HG03342 (cell line): Measurements from ENCODE around the gene LGALS16.
"Not testable (repeated sequence)": the region's sequence is repeated elsewhere in the genome, so short reads cannot be mapped to it uniquely, and the experiment has no call there.

Experiments
- ATAC-seq: cut with Tn5 transposase; IDR thresholded peaks from one replicate; pipeline ENCODE4 v1.9.1; 2021; ENCODE audit warnings: mild to moderate bottlenecking, moderate library complexity; ENCODE audit not compliant: unreplicated experiment

The LGALS16 gene

DNA sequence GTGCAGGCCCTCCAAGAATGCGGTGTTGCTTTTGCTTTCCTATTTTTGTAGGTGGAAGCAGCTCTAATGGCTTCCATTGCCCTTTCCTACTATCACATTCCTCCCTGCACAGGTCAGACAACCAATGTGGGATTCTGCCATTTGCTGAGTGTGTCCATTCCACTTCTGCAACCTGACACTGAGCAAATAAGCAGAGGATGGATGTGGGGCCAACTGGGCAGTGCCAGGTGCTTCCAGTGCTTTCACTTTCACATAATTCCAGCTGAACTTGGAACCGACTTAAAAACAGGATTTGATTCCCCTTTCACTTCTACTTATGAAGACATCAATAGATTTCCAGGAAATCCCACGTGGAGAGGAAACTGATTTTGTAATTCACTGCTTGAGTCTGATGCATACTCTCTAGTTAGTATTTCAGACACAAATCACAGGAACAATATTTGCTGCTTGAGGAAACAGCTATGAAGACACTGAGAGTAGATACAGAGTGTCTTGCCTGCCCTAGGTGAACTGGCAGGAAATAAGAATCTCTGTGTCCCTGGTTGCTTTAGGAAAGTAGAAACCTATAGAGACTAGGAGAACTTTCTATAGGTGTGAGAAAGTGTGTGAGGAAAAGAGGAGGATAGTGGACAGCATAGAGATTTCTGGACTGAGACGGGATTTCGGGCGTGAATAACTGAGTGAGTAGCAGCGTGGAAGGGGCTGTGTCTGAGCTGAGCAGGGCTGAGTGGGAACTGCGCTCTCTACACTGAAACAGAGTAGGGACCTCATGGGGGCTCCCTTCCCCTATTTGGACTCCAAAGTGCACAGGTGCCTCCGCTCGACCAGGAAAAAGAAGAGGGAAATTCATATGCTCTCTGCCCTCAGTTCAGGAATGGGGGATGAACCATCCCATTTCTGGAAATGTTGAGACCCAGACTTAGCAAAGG lies 22.5 kb downstream of the LGALS16 start:
- no peak for ATAC-seq

DNA sequence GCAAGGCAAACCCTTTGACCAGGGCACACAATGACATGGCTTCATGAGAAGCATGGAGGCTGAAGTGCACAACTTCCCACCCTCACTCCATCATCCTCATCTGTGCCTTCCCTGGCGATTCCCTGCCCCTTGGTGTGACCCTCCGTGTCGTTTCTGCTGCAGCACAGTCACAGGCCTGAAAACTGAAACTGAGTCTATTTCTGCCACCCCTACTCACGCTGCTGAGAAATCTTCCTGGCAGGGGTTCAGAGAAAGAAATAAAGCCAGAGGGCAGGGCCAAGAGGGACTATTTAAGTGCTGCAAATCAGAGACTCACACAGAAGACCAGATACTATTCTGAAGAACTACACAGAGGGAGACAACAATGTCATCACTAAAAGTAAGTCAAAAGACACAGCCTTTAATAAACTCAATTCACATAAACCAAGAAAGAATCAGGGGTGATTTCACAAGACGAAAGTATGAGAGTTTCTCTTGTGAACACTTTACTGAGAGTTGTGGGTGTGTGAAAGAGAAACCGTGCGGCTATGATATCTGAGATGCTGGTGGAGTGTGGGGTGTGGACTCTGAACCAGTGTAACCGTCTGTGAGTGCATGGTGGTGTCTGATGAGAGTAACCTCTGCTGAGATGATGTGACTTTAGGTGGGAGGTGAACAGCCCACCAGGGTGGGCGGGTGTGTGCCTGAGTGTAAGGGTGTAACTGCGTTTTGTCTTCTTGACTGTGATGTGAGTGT lies 23.5 kb downstream of the LGALS16 start:
- peak; percentile 59 for ATAC-seq

DNA sequence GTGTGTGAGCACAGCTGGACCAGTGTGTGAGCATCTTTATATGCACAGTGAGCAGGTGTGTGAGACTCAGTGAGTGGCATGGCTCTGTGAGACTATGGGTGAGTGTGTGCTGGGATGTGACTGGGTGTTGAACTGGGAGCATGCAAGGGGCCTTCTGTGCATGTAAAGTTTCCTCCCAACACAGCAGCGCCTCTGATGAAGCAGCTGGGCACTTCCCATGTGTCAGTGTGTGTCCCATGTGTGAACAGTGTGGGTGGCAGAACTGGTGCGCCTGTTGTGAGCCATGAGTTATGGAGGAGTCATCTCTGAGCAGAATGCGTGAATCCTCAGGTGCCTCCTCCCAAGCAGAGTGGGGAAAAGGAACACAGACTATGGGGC lies 24.1 kb downstream of the LGALS16 start:
- no peak for ATAC-seq

DNA sequence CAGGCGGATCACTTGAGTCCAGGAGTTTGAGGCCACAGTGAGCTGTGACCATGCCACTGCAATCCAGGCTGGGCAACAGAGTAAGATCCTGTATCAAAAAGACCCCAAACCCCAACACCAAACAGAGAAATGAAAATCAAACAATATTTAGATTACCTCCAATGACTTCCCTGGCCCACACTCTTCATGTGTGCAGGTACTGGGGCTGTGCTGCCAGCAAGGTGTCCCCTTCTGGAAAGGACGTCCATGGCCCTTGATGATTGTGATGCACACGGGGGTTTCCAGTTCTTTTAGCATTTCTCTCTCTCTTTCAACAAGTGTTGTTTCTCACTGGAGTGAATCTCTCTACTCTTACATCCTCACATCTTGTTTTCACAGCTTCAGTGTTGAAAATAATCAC lies 24.9 kb downstream of the LGALS16 start:
- no peak for ATAC-seq

DNA sequence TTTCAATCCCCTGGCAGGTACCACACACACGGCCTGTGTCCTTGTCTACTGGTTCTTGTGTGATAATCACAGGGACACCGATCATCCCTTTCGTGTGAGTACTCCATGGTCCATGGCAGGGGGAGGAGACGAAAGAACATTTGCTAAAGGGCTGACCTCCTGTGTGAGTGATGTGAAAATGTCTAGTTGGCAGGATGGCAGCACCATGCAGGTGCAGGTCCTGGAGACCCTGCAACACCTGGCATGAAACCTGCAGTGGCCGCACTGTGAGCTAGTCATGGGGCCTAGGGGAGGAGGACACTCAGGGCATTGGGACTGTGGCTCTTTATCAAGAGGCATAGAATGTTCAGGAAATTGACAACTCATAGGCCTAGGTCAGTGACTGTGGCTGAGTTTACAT lies 25.7 kb downstream of the LGALS16 start:
- no peak for ATAC-seq

DNA sequence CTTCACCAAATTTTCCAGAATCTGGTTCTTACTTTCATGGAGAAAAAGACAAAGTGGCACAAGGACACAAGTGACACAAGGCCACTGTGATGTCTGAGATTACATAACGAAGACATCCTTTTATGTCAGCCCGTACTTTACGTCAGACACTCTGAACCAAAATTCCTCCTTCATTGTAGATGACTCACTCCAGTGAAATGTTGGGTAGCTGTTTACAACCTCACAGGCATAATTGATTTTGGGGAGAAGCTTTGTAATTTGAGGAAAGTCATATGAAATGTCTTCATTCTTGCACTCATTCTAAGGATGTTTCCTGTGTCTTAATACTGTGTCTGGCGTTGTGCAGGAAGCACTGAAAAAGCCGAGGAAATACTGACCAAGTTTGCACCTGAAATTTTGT lies 28.6 kb downstream of the LGALS16 start:
- ATAC-seq: no peak

DNA sequence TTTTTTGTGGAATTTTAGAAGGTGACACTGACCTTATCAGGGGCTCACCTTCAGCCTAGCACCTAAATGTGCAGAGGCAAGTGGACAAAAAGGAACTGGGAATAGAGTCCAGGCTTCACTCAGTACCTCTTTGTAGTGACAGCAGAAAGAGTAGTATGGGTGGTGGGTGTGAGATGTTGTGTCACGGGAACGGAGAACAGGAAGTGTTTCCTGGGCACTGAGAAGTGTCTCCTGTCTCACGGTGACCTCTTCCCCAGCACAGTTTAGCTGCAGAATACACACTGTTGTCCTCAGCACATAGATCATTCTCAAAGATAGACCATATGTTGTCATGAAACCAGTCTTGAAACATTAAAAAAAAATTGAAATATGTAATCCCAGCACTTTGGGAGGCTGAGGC lies 31.0 kb downstream of the LGALS16 start:
- no peak for ATAC-seq

DNA sequence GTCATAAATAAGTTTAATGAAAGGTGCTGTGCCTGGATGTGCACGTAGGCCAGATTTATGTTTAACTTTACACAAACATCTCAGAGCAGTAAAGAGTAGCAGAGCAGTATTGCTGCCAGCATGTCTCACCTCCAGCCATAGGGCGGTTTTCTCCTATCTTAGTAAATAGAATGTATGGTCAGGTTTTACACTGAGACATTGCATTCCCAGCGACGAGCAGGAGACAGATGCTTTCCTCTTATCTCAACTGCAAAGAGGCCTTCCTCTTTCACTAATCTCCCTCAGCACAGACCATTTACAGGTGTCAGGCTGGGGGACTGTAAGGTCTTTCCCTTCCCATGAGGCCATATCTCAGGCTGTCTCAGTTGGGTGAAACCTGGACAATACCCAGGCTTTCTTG lies 32.9 kb downstream of the LGALS16 start:
- not testable (repeated sequence) for ATAC-seq

DNA sequence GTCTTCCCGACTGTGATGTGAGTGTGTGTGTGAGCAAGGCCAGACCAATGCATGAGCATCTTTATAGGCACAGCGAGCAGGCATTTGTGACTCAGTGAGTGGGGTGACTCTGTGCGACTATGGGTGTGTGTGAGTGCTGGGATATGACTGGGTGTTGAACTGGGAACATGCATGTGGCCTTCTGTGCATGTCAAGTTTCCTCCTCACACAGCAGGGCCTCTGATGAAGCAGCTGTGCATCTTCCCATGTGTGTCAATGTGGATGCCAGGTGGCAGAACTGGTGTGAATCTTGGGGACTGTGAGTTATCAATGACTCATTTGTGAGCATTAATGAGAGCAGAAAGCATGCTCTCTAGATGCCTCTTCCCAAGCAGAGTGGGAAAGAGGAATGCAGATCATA lies 36.5 kb downstream of the LGALS16 start:
- ATAC-seq: no peak

DNA sequence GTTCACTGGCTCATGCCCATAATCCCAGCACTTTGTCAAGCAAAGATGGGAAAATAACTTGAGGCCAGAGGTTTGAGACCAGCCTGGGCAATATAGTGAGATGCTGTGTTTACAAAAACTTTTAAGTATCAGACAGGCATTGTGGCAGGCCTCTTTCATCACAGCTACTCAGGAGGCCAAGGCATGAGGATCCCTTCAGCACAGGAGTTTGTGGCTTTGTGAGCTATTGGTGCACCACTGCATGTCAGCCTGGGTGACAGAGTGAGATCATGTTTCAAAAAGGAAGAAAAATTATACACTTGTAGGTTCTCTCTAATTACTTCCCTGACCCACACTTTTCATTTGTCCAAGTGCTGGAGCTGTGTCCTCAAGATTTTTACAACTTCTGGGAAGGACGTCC lies 37.1 kb downstream of the LGALS16 start:
- no peak for ATAC-seq

DNA sequence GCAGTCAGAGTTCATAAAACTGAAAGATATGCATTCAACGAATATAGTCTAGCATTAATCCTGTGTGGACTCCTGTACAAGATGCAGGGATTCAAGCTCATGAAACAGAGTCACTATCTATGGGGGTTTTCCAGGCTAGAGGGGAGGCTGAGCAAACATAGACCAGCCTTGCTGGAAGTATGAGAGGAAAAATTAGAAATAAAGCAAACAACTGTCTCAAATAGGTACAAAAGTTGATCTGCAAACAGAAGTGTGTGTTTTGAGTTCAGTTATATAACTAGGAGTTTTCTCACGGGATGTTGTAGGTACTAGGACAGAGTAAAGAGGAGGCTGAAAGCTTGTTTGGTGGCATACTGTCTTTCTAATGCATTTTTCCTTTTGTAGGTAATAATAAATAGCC lies 40.0 kb downstream of the LGALS16 start:
- no peak for ATAC-seq

DNA sequence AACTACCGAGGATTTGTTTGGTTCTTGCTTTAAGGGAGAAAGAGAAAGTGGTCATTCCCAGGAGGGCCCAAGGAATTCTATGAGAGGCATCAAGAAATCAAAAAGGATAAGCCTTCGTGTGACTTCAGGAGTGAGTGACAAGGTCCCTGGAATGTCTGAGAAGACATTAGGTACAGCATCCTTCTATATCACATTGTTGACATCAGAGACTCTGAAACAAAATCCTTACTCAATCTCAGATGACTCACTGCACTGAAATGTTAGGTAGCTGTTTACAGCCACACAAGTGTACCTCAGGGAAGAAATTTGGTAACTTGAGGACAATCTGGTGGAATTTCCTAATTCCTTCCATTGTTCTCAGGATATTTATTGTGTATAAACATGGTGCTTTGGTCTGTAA lies 40.7 kb downstream of the LGALS16 start:
- no peak for ATAC-seq

DNA sequence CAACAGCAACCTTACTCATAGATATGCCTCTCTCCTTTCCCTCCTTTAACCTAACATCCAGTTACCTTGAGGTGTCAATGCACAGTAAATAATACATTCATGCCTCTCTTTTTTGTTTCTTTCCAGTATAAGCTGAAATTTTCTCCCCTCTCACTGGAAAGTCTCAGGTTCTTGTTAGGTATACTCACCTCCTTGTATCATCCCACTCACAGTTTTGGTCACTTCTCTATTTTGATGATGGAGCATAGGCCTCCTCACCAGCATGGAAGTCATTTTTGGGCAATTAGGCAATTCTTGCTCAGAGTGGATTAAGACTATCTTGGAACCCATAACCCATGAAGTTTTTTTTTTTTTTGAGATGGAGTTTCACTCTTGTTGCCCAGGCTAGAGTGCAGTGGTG lies 42.8 kb downstream of the LGALS16 start:
- ATAC-seq: no peak

DNA sequence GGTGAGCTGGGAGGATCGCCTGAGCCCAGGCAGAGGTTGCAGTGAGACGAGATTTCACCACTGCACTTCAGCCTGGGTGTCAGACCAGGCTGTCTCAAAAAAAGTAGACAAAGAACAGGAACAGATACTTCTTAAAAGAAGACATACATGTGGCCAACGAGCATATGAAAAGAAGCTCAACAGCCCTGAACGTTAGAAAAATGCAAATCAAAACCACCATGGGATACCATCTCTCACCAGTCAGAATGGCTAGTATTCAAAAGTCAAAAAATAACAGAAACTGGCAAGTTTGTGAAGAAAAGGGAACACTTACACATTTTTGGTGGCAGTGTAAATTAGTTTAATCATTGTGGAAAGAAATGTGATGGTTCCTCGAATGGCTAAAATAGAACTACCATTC lies 45.6 kb downstream of the LGALS16 start:
- no peak for ATAC-seq

DNA sequence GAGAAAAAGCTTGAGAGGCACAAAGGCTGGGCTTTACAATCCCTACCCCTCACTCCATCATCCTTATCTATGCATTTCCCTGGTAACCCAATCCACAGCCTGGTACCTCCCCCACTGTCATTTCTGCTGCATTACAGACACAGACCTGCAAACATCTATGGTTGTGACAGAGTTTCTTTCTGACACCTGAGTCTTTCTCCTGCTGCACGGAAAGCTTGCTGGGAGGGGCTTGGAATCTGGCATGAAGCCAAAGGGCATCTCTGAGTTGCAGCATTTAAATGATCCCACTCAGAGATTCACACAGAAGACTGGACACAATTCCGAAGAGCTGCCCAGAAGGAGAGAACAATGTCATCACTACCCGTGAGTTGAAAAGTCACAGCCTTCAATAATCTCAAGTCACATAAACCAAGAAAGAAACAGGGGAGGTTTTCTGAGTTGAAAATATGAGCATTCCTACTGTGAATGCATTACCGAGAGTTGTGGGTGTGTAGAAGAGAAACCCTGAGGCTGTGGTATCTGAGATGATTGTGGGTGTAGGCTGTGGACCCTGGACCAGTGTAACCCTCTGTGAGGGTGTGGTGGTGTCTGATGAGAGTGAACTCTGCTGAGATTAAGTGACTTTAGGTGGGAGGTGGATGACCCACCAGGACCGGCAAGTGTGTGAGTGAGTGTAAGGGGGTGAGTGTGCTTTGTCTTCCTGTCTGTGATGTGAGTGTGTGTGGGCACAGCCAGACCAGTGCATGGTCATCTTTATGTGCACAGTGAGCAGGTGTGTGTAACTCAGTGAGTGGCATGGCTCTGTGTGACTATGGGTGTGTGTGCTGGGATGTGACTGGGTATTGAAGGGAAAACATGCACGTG lies 48.7 kb downstream of the LGALS16 start, which contains the start of gene LGALS14:
Gene LGALS14, plus strand, starts transcription at position 301 of the 864 bp plus-strand sequence. Its CDS starts 48 bp downstream, at position 349.
- no peak for ATAC-seq

DNA sequence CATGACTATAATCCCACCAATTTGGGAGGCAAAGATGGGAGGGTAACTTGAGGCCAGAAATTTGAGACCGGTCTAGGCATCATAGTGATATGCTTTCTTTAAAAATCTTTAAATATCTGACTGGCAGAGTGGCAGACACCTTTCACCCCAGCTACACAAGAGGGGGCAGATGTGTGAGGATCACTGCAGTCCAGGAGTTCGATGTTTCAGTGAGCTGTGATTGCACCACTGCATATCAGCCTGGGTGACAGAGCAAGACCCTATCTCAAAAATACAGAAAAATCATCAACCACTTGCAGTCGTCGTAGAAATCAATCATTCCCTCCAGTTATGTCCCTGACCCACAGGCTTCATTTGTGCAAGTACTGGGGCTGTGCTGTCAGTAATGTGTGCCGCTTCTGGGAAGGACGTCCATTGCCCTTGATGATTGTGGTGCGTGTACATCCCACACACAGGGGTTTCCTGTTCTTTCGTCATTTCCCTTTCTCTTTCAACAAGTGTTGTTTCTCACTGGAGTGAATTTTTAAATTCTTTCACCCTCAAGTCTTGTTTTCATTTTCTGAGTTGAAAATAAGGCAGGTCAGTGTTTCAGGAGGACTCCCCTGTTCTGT lies 50.0 kb downstream of the LGALS16 start:
- ATAC-seq: no peak

DNA sequence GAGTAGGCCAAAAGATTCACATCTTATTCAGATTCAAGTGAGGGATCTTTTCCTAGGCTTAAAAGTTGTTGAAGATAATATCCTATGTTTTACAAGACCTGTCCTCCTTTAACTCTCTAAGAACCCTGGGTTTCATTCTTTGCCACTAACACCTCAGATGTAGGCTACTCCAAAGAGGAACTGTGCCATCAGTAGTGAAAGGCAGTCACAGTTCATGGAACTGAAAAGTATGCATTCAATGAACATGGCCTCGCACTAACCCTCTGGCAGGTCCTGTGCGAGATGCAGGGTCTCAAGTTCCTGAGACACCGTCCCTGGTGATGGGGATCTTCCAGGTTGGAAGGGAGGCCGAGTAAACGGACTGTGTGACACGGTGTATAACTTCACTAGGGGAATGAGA lies 52.9 kb downstream of the LGALS16 start:
- peak; percentile 70 for ATAC-seq

DNA sequence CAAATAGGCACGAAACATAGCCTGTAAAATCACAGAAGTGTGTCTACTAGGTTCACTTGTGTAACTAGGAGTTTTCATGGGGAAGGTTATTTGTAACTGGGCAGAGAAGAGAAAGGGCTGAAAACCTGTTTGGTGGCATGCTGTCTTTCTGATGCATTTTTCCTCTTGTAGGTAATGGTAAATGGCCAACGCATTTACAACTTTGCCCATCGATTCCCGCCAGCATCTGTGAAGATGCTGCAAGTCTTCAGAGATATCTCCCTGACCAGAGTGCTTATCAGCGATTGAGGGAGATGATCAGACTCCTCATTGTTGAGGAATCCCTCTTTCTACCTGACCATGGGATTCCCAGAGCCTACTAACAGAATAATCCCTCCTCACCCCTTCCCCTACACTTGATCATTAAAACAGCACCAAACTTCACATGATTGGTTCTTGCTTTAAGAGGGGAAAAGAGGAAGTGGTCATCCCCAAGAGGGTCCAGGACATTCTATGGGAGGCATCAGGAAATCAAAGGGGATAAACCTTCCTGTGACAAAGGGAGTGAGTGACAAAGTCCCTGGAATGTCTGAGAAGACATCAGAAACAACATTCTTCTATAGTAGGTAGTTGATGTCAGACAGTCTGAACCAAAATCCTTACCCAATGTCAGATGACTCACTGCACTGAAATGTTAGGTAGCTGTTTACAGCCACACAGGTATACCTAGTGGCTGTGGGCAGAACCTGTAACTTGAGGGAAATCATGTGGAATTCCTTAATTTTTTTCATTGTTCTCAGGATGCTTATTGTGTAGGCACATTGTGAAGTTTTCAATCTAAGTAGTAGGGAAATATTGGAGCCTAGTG lies 53.5 kb downstream of the LGALS16 start:
- ATAC-seq: no peak
